ENCODE results near the gene TLX3.
A peak's percentile ranks its signal among the peaks of the same experiment; 100 is the strongest.

TLX3 gene

GRCh38 chr5:171269717-171270116 is 39.3 kb upstream of the TLX3 start:
- no peak overlapping the region for H3K4me3 ChIP-seq (ENCODE audit: low read depth, low read length)
- TF ChIP-seq CTCF (IDR thresholded peaks at IDR 0.05; ENCODE audit: insufficient read depth, low read depth, low read length, missing control alignments): no peak
- no peak for DNase-seq (ENCODE audit: low read depth)

- no peak for DNase-seq (ENCODE audit: low read depth)
- H3K4me3 ChIP-seq (ENCODE audit: low read depth, low read length): no peak overlapping the region
- TF ChIP-seq CTCF (IDR thresholded peaks at IDR 0.05; ENCODE audit: insufficient read depth, low read depth, low read length, missing control alignments): no peak
Observed at GRCh38 chr5:171270136-171270535, 38.9 kb upstream of the TLX3 start.

GRCh38 chr5:171271798-171272197 is 37.2 kb upstream of the TLX3 start:
- no peak for DNase-seq (ENCODE audit: low read depth)
- no peak for TF ChIP-seq CTCF (IDR thresholded peaks at IDR 0.05; ENCODE audit: insufficient read depth, low read depth, low read length, missing control alignments)

GRCh38 chr5:171272996-171273970 is 35.8 kb upstream of the TLX3 start:
- DNase-seq (ENCODE audit: low read depth): peak; percentile 47
- peak; percentile 42 for TF ChIP-seq CTCF (IDR thresholded peaks at IDR 0.05; ENCODE audit: insufficient read depth, low read depth, low read length, missing control alignments)
- no peak overlapping the region for H3K4me3 ChIP-seq (ENCODE audit: low read depth, low read length)

More at GRCh38 chr5:171271798-171272197, 37.2 kb upstream of the TLX3 start:
- no peak overlapping the region for H3K4me3 ChIP-seq (ENCODE audit: low read depth, low read length)

- H3K4me3 ChIP-seq (ENCODE audit: low read depth, low read length): no peak overlapping the region
- TF ChIP-seq CTCF (IDR thresholded peaks at IDR 0.05; ENCODE audit: insufficient read depth, low read depth, low read length, missing control alignments): no peak
- no peak for DNase-seq (ENCODE audit: low read depth)
Observed at GRCh38 chr5:171275841-171276544, 33.1 kb upstream of the TLX3 start.

GRCh38 chr5:171283753-171284152 is 25.3 kb upstream of the TLX3 start:
- no peak overlapping the region for H3K4me3 ChIP-seq (ENCODE audit: low read depth, low read length)
- no peak for DNase-seq (ENCODE audit: low read depth)
- no peak for TF ChIP-seq CTCF (IDR thresholded peaks at IDR 0.05; ENCODE audit: insufficient read depth, low read depth, low read length, missing control alignments)

Data from GM12865 (cell line).